Sigmoid colon (tissue), 7 donors: ENCODE measurements around the gene PEX14. TPM values are rescaled to one million over a fixed set of nuclear protein-coding genes. Genes with fewer than 3 reads are reported as not detected.

ENCODE experiments used
- DNase-seq: peaks from one replicate; pipeline ENCODE4 v3.0.0-alpha.2; 2019
- H3K27ac ChIP-seq, 4 donors: fragments of 200-600 bp; sonication (generic); one replicate each; pipeline ENCODE4 v1.5.1; 2016 to 2019; ENCODE audit warnings: mild to moderate bottlenecking in 1 of 4
- H3K27me3 ChIP-seq, 3 donors: fragments of 200-600 bp; sonication (generic); one replicate each; pipeline ENCODE4 v1.5.1; 2019; ENCODE audit warnings: mild to moderate bottlenecking in 1 of 3
- H3K36me3 ChIP-seq, 4 donors: fragments of 200-600 bp; sonication (generic); one replicate each; pipeline ENCODE4 v1.5.1; 2016 to 2019
- H3K4me1 ChIP-seq, 4 donors: fragments of 200-600 bp; sonication (generic); one replicate each; pipeline ENCODE4 v1.5.1; 2017 to 2019
- H3K4me3 ChIP-seq, 4 donors: fragments of 200-600 bp; sonication (generic); one replicate each; pipeline ENCODE4 v1.5.1; 2017 to 2019; ENCODE audit warnings: mild to moderate bottlenecking in 2 of 4, moderate library complexity in 1 of 4
- H3K9me3 ChIP-seq, 4 donors: fragments of 200-600 bp in 3 of 4; sonication (generic) in 3 of 4; one replicate each; pipeline versions ENCODE4 v1.5.1 to v1.6.1; 2013 to 2019
- CTCF ChIP-seq, 4 experiments: fragments of 450-650 bp in 3 of 4; fragments of 200-600 bp in 1 of 4; IDR thresholded peaks; one replicate each; pipeline ENCODE4 v1.5.1; 2016 to 2019; ENCODE audit warnings: antibody characterized with exemption in 4 of 4, mild to moderate bottlenecking in 3 of 4, moderate library complexity in 2 of 4
- EP300 ChIP-seq, 4 donors: sonication (generic); formaldehyde crosslinking; IDR thresholded peaks; one replicate each; pipeline ENCODE4 v1.6.1; 2017; ENCODE audit warnings: antibody characterized with exemption in 4 of 4
- POLR2A ChIP-seq, 2 donors: fragments of 450-650 bp; IDR thresholded peaks; one replicate each; pipeline ENCODE4 v1.6.1; 2016; ENCODE audit warnings: antibody characterized with exemption in 2 of 2, mild to moderate bottlenecking in 2 of 2, moderate library complexity in 2 of 2
- POLR2AphosphoS5 ChIP-seq, 4 donors: sonication (generic); formaldehyde crosslinking; IDR thresholded peaks; one replicate each; pipeline ENCODE4 v1.6.1; 2017; ENCODE audit warnings: antibody characterized with exemption in 4 of 4
- WGBS, 2 donors: extraction: QIAGEN DNeasy Blood & Tissue Kit; methylation state at CpG; one replicate each; pipeline ENCODE4 v1.1.7; 2013; 5-methylcytosine and 5-hydroxymethylcytosine counted together
- intact Hi-C: fragments of 100-400 bp; cut with DNase I; formaldehyde crosslinking; loops from one replicate; pipeline ENCODE4 v1.15.1; 2023
- polyA plus RNA-seq, 3 donors: library from polyadenylated mRNA; stranded (reverse); fragments of 200-250 nt; gene quantifications; one replicate each; pipeline ENCODE4 v1.2.3, GENCODE V29; 2013
- total RNA-seq, 4 donors: library from RNA; depleted of rRNA; stranded (reverse); fragments of >200 nt; gene quantifications; one replicate each; pipeline ENCODE4 v1.1.0, GENCODE V29; 2016
- donor health status: healthy with polysubstance abuse.
- donor health status: Bipolar disorder and iron deficiency.
- donor health status: healthy.

PEX14 gene
- total and polyA plus RNA-seq, 7 donors: 8.3 to 23.3 (median 14.4) TPM

GRCh38 chr1:10671622-10672342 is 197.0 kb downstream of the PEX14 start:
- no peak for DNase-seq
- TF ChIP-seq EP300 (IDR thresholded peaks at IDR 0.05) (no peak), POLR2AphosphoS5 (IDR thresholded peaks at IDR 0.05) (peak in 1 of 4 donors; percentile 18)
- H3K4me1 ChIP-seq: peaks cover 0 to 100% (median 100%) of the 10 kb centered on the region in 4 donors
- 36 to 60% methylated on average over 27 of the region's 27 CpGs for WGBS, 2 donors
- H3K36me3 ChIP-seq: no peaks in the 10 kb centered on the region
- peak overlapping the region in 2 of 4 donors; percentile 4 to 25 for H3K4me3 ChIP-seq
- H3K9me3 ChIP-seq: no peaks in the 10 kb centered on the region
- intact Hi-C loops: no loop called here
- no peaks in the 10 kb centered on the region for H3K27me3 ChIP-seq
- H3K27ac ChIP-seq: peak overlapping the region; percentile 88 to 98 (median 96)

GRCh38 chr1:10672343-10673050 is 197.7 kb downstream of the PEX14 start:
- peak overlapping the region in 2 of 4 donors; percentile 4 to 25 for H3K4me3 ChIP-seq
- no peaks in the 10 kb centered on the region for H3K9me3 ChIP-seq
- peaks cover 0 to 100% (median 100%) of the 10 kb centered on the region in 4 donors for H3K4me1 ChIP-seq
- peak overlapping the region; percentile 88 to 98 (median 96) for H3K27ac ChIP-seq
- no peaks in the 10 kb centered on the region for H3K27me3 ChIP-seq
- no peaks in the 10 kb centered on the region for H3K36me3 ChIP-seq
- DNase-seq: no peak
- WGBS, 2 donors: 62 to 74% methylated on average over 35 of the region's 35 CpGs
- intact Hi-C loops: no loop called here
- TF ChIP-seq POLR2AphosphoS5 (IDR thresholded peaks at IDR 0.05) (peak in 1 of 4 donors; percentile 13), CTCF (IDR thresholded peaks at IDR 0.05) (no peak)

- DNase-seq: no peak
- peak overlapping the region; percentile 69 to 98 (median 96) for H3K27ac ChIP-seq
- peak overlapping the region in 2 of 4 donors; percentile 2 to 25 for H3K4me3 ChIP-seq
- peak in 2 of 4 donors; percentile 22 to 54 for TF ChIP-seq EP300 (IDR thresholded peaks at IDR 0.05)
- TF ChIP-seq POLR2AphosphoS5 (IDR thresholded peaks at IDR 0.05): peak in 2 of 4 donors; percentile 28 to 47
- no peak for TF ChIP-seq POLR2A (IDR thresholded peaks at IDR 0.05)
- no peak for TF ChIP-seq CTCF (IDR thresholded peaks at IDR 0.05)
- H3K4me1 ChIP-seq: peaks cover 0 to 100% (median 100%) of the 10 kb centered on the region in 4 donors
- no peaks in the 10 kb centered on the region for H3K36me3 ChIP-seq
- WGBS, 2 donors: 79 to 87% methylated on average over 19 of the region's 19 CpGs
- H3K27me3 ChIP-seq: no peaks in the 10 kb centered on the region
- intact Hi-C loops: no loop called here
- no peaks in the 10 kb centered on the region for H3K9me3 ChIP-seq
These were observed 198.5 kb downstream of the PEX14 start for GRCh38 chr1:10673109-10673711.

GRCh38 chr1:10674222-10674621 is 199.5 kb downstream of the PEX14 start:
- Histone ChIP-seq H3K9me3 (no peaks in the 10 kb centered on the region), H3K4me3 (no peak overlapping the region), H3K27ac (peak overlapping the region; percentile 69 to 98 (median 96)), H3K4me1 (peaks cover 0 to 100% (median 100%) of the 10 kb centered on the region in 4 donors), H3K36me3 (no peaks in the 10 kb centered on the region), H3K27me3 (no peaks in the 10 kb centered on the region)
- 79 to 89% methylated on average over 16 of the region's 16 CpGs for WGBS, 2 donors
- intact Hi-C loops: no loop called here
- no peak for DNase-seq
- TF ChIP-seq POLR2A (IDR thresholded peaks at IDR 0.05) (no peak), EP300 (IDR thresholded peaks at IDR 0.05) (no peak), CTCF (IDR thresholded peaks at IDR 0.05) (no peak), POLR2AphosphoS5 (IDR thresholded peaks at IDR 0.05) (no peak)
